ENCODE measurements around the gene CHRNE. TPM values are rescaled to one million over a fixed set of nuclear protein-coding genes. Genes with fewer than 3 reads are reported as not detected.

The CHRNE gene
- total and polyA plus RNA-seq, 12 donors, result 0.19 to 1.6 (median 0.53) TPM

DNA sequence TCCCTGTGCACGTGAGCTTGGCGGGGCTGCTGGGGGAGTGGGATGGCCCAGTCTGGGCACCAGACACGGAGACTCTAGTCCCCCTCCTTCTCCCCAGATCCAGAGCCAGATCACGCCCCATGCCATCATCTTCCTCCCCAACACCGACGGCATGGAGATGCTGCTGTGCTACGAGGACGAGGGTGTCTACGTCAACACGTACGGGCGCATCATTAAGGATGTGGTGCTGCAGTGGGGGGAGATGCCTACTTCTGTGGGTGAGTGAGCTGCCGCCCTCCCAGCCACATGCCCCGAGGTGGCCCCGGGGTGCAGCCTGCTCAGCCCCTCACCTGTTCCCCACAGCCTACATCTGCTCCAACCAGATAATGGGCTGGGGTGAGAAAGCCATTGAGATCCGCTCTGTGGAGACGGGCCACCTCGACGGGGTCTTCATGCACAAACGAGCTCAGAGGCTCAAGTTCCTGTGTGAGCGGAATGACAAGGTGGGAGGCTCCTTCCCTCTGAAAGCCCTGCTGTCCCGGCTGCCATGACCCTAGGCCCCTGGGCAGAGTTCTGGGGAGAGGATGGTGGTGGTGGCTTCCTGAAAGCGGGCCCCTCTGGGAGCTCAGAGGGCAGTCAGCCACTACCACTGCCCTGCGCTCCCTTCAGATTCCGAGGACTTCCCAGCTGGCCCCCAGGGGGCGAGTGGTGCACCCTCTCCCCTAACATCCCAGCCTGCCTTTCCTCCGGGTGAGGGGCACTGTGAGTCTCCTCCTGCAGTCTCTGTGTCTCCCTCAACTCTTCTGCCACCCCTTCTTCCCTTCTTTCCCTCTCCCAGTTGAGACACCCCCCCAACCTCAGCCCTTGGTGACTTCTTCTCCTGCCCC lies 6.3 kb downstream of the CHRNE start:
- Histone ChIP-seq H3K27ac (no peak overlapping the region), H3K36me3 (peaks cover 6 to 60% (median 45%) of the 10 kb centered on the region in 9 donors), H3K9me3 (no peaks in the 10 kb centered on the region), H3K27me3 (peaks cover 0 to 30% (median 21%) of the 10 kb centered on the region in 7 donors), H3K4me3 (no peak overlapping the region), H3K4me1 (peaks cover 0 to 32% (median 24%) of the 10 kb centered on the region in 9 donors)
- WGBS, 2 donors, result 91 to 93% methylated on average over 27 of the region's 27 CpGs
- TF ChIP-seq, protein P1, sequence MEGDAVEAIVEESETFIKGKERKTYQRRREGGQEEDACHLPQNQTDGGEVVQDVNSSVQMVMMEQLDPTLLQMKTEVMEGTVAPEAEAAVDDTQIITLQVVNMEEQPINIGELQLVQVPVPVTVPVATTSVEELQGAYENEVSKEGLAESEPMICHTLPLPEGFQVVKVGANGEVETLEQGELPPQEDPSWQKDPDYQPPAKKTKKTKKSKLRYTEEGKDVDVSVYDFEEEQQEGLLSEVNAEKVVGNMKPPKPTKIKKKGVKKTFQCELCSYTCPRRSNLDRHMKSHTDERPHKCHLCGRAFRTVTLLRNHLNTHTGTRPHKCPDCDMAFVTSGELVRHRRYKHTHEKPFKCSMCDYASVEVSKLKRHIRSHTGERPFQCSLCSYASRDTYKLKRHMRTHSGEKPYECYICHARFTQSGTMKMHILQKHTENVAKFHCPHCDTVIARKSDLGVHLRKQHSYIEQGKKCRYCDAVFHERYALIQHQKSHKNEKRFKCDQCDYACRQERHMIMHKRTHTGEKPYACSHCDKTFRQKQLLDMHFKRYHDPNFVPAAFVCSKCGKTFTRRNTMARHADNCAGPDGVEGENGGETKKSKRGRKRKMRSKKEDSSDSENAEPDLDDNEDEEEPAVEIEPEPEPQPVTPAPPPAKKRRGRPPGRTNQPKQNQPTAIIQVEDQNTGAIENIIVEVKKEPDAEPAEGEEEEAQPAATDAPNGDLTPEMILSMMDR (IDR thresholded peaks at IDR 0.05), result no peak
- ATAC-seq (no peak), DNase-seq (no peak)
- intact Hi-C loops (cut with DNase I), result loop anchor here in 1 of 10 donors (10.0 kb wide), 1 partner anchor 192 kb away; the partner anchor contains the start of gene PELP1

DNA sequence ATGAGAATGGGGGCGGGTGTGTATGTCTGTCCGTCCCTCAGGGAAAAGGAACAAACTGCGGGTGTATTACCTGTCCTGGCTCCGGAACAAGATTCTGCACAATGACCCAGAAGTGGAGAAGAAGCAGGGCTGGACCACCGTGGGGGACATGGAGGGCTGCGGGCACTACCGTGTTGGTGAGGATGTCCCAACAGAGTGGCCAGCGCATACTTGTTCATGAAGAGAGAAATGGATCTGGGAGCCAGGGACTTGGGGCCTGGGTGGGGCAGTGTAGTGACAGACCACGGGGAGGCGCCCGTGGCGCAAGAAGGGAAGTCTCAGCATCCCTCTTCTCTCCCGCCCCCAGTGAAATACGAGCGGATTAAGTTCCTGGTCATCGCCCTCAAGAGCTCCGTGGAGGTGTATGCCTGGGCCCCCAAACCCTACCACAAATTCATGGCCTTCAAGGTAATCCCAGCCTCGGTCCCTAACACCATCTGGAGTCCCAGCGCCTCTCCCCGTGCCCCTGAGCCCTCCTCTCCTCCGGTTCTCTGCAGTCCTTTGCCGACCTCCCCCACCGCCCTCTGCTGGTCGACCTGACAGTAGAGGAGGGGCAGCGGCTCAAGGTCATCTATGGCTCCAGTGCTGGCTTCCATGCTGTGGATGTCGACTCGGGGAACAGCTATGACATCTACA lies 7.1 kb downstream of the CHRNE start:
- 77 to 80% methylated on average over 27 of the region's 27 CpGs for WGBS, 2 donors
- H3K36me3 ChIP-seq, result peaks cover 7 to 68% (median 51%) of the 10 kb centered on the region in 9 donors
- H3K9me3 ChIP-seq, result no peaks in the 10 kb centered on the region
- peaks cover 0 to 23% (median 20%) of the 10 kb centered on the region in 7 donors for H3K27me3 ChIP-seq
- no peak overlapping the region for H3K27ac ChIP-seq
- intact Hi-C loops (cut with DNase I), result loop anchor here in 1 of 10 donors (10.0 kb wide), 1 partner anchor 191 kb away; the partner anchor contains the start of gene PELP1
- peaks cover 0 to 26% (median 23%) of the 10 kb centered on the region in 9 donors for H3K4me1 ChIP-seq
- ATAC-seq, result no peak
- TF ChIP-seq, protein P1 (IDR thresholded peaks at IDR 0.05), result no peak
- H3K4me3 ChIP-seq, result no peak overlapping the region
- no peak for DNase-seq

DNA sequence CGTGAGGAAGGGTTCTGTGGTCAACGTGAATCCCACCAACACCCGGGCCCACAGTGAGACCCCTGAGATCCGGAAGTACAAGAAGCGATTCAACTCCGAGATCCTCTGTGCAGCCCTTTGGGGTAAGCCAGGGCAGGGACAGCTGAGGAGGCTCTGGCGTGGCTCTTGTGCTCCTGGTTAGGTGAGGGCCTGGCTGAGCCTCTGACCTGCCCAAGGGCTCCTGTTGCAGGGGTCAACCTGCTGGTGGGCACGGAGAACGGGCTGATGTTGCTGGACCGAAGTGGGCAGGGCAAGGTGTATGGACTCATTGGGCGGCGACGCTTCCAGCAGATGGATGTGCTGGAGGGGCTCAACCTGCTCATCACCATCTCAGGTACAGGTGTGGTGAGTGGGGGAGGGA lies 7.8 kb downstream of the CHRNE start:
- no peak overlapping the region for H3K27ac ChIP-seq
- DNase-seq, result no peak
- H3K4me3 ChIP-seq, result no peak overlapping the region
- H3K27me3 ChIP-seq, result peaks cover 0 to 17% (median 15%) of the 10 kb centered on the region in 7 donors
- H3K36me3 ChIP-seq, result peaks cover 13 to 75% (median 58%) of the 10 kb centered on the region in 9 donors
- TF ChIP-seq, protein P1 (IDR thresholded peaks at IDR 0.05), result no peak
- intact Hi-C loops (cut with DNase I), result loop anchor here in 1 of 10 donors (10.0 kb wide), 1 partner anchor 190 kb away; the partner anchor contains the start of gene PELP1
- 93 to 96% methylated on average over 13 of the region's 13 CpGs for WGBS, 2 donors
- ATAC-seq, result no peak
- H3K9me3 ChIP-seq, result no peaks in the 10 kb centered on the region
- peaks cover 0 to 19% (median 16%) of the 10 kb centered on the region in 9 donors for H3K4me1 ChIP-seq

All from heart right ventricle (tissue), 16 donors.